ENCODE measurements around the gene ZNF528. TPM values are rescaled to one million over a fixed set of nuclear protein-coding genes. Genes with fewer than 3 reads are reported as not detected.
A peak's percentile ranks its signal among the peaks of the same experiment; 100 is the strongest.

ZNF528 gene
- total RNA-seq, 1 donor from 2014 or later: 21.8 TPM

DNA sequence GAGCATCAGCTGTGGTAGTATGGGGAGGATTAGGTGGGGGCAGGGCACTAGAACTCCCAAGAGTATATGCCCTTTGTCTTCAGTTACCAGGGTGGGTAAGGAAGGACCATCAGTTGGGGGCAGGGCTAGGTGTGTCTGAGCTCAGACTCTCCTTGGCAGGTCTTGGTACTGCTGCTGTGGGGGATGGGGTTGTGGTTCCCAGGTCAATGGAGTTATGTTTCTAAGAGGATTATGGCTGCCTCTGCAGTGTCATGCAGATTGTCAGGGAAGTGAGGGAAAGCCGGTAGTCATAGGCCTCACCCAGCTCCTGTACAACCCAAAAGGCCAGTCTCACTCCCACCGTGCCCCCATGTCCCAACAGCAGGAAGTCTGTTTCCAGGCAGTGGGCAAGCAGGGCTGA, 46.9 kb downstream of the ZNF528 start:
- Mint-ChIP-seq H3K9me3 (peaks cover 4% of the 10 kb centered on the region), H3K27ac (no peak overlapping the region), H3K4me1 (ENCODE audit: unreplicated experiment) (no peaks in the 10 kb centered on the region), H3K27me3 (no peaks in the 10 kb centered on the region), H3K36me3 (no peaks in the 10 kb centered on the region), H3K4me3 (no peak overlapping the region)
- no peak for DNase-seq (ENCODE audit: extremely low spot score, unreplicated experiment)
- TF ChIP-seq, protein P1, sequence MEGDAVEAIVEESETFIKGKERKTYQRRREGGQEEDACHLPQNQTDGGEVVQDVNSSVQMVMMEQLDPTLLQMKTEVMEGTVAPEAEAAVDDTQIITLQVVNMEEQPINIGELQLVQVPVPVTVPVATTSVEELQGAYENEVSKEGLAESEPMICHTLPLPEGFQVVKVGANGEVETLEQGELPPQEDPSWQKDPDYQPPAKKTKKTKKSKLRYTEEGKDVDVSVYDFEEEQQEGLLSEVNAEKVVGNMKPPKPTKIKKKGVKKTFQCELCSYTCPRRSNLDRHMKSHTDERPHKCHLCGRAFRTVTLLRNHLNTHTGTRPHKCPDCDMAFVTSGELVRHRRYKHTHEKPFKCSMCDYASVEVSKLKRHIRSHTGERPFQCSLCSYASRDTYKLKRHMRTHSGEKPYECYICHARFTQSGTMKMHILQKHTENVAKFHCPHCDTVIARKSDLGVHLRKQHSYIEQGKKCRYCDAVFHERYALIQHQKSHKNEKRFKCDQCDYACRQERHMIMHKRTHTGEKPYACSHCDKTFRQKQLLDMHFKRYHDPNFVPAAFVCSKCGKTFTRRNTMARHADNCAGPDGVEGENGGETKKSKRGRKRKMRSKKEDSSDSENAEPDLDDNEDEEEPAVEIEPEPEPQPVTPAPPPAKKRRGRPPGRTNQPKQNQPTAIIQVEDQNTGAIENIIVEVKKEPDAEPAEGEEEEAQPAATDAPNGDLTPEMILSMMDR (conservative IDR thresholded peaks at IDR 0.05): no peak

DNA sequence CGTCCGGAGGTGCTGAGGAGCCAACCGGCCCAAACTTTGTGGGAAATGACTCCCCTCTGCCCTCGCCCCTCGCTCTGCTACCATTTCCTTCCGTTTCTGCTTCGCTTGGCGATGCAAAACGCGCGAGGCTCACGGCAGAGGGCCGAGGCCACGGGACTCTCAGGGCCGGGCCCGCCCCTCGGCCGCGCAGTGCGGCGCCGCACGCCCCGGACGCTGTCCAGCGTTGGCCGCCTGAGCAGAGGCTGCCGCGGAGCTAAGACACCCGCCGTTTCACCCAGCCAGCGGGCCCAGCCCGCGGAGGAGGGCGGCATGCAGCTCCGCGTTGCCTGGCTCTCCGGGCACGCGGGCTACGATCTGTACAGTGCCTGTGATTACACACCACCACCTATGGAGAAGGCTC, 53.6 kb downstream of the ZNF528 start:
- TF ChIP-seq, protein P1 (conservative IDR thresholded peaks at IDR 0.05): no peak
- DNase-seq (ENCODE audit: extremely low spot score, unreplicated experiment): no peak
- Mint-ChIP-seq H3K36me3 (no peaks in the 10 kb centered on the region), H3K4me3 (no peak overlapping the region), H3K27me3 (no peaks in the 10 kb centered on the region), H3K9me3 (peaks cover 15% of the 10 kb centered on the region), H3K4me1 (ENCODE audit: unreplicated experiment) (no peaks in the 10 kb centered on the region), H3K27ac (no peak overlapping the region)

- Mint-ChIP-seq H3K36me3 (no peaks in the 10 kb centered on the region), H3K9me3 (peaks cover 19% of the 10 kb centered on the region), H3K27ac (no peak within 1 kb of the TSS), H3K27me3 (no peaks in the 10 kb centered on the region), H3K4me1 (ENCODE audit: unreplicated experiment) (no peaks in the 10 kb centered on the region), H3K4me3 (no peak within 1 kb of the TSS)
- TF ChIP-seq, protein P1 (conservative IDR thresholded peaks at IDR 0.05): no peak
- DNase-seq (ENCODE audit: extremely low spot score, unreplicated experiment): no peak
These were observed 55.9 kb downstream of the ZNF528 start, which contains the start of gene ZNF578 for GRCh38 chr19:52453324-52454094. Gene ZNF578, plus strand, starts transcription at chr19:52453553. Its CDS starts 48,293 bp downstream, at chr19:52501846.

DNA sequence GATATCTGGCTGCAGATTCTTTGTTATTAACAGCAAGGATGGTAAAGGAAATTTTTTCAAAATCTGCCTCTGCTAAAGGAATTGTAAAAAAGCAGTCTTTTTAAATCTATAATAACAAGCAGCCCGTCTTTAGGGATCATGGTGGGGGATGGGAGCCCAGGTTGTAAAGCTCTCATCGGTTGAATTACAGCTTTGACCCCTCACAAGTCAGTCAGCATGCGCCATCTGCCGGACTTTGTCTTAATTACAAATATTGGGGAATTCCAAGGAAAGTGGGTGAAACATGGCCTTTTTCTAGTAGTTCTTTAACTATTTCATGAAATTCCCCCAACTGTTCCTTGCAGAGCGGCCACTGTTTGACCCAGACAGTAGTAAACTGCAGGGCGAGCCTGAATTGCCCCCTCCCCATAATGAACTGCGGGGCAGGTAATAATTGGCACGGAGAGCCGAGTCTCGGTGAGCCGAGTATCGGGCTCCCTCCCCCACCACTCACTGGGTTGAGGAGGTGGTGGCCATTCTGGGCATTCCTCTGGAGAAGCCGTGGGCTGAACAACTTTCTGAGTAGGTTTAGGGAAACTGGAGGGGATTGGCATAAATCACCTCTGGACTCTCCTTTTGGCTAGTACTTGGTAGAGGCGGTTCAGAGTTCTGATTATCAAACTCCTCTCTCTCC, 67.3 kb downstream of the ZNF528 start:
- no peaks in the 10 kb centered on the region for H3K4me1 Mint-ChIP-seq (ENCODE audit: unreplicated experiment)
- H3K27ac Mint-ChIP-seq: no peak overlapping the region
- TF ChIP-seq, protein P1 (conservative IDR thresholded peaks at IDR 0.05): peak; percentile 64
- no peak for DNase-seq (ENCODE audit: extremely low spot score, unreplicated experiment)
- H3K9me3 Mint-ChIP-seq: peaks cover 18% of the 10 kb centered on the region
- no peak overlapping the region for H3K4me3 Mint-ChIP-seq
- H3K27me3 Mint-ChIP-seq: no peaks in the 10 kb centered on the region
- peaks cover 4% of the 10 kb centered on the region for H3K36me3 Mint-ChIP-seq

Other genes starting within 250 kb of the ZNF528 start
- gene ZNF836, start 226.2 kb upstream of the ZNF528 start, total RNA-seq (ENCODE audit: low replicate concordance): 21.6 and 21.8 TPM in 2 replicates
- gene PPP2R1A, start 207.8 kb upstream of the ZNF528 start, total RNA-seq (ENCODE audit: low replicate concordance): 319 and 323 TPM in 2 replicates
- 24.1 and 33.2 TPM in 2 replicates for gene ZNF766, start 128.3 kb upstream of the ZNF528 start, total RNA-seq (ENCODE audit: low replicate concordance)
- 16.8 and 26.2 TPM in 2 replicates for gene ZNF480, start 100.7 kb upstream of the ZNF528 start, total RNA-seq (ENCODE audit: low replicate concordance)
- gene ZNF610, start 61.6 kb upstream of the ZNF528 start, total RNA-seq (ENCODE audit: low replicate concordance): 15.5 and 18.0 TPM in 2 replicates
- 25.7 and 29.6 TPM in 2 replicates for gene ZNF880, start 27.9 kb upstream of the ZNF528 start, total RNA-seq (ENCODE audit: low replicate concordance)
- 0.36 TPM in 1 of 2 replicates, not detected in the other for gene ZNF534, start 31.3 kb downstream of the ZNF528 start, total RNA-seq (ENCODE audit: low replicate concordance)
- 0.72 and 1.1 TPM in 2 replicates for gene ZNF578, start 55.7 kb downstream of the ZNF528 start, total RNA-seq (ENCODE audit: low replicate concordance)
- gene ZNF808, start 129.8 kb downstream of the ZNF528 start, total RNA-seq (ENCODE audit: low replicate concordance): 37.4 and 52.6 TPM in 2 replicates
- gene ZNF701, start 172.4 kb downstream of the ZNF528 start, total RNA-seq (ENCODE audit: low replicate concordance): 25.2 and 29.1 TPM in 2 replicates
- gene ZNF83, start 240.5 kb downstream of the ZNF528 start, total RNA-seq (ENCODE audit: low replicate concordance): 76.2 and 81.0 TPM in 2 replicates